Tibial artery (tissue), 4 donors: ENCODE data around the gene BTBD9.

Experiments
- DNase-seq, 2 donors: peaks; one replicate each; pipeline ENCODE4 v3.0.0-alpha.2; 2019
- H3K27ac ChIP-seq, 2 donors: fragments of 200-600 bp; sonication (generic) in 1 of 2; 1 replicate in 1 of 2; 2 replicates in 1 of 2; pipeline ENCODE4 v1.5.1; 2018 to 2019; ENCODE audit warnings: mild to moderate bottlenecking in 1 of 2
- H3K27me3 ChIP-seq, 2 donors: fragments of 200-600 bp; sonication (generic) in 1 of 2; one replicate each; pipeline versions ENCODE4 v1.5.1 to v1.6.0; 2016 to 2019
- H3K36me3 ChIP-seq, 3 donors: fragments of 200-600 bp; sonication (generic) in 2 of 3; one replicate each; pipeline ENCODE4 v1.5.1; 2016 to 2019; ENCODE audit warnings: mild to moderate bottlenecking in 2 of 3
- H3K4me1 ChIP-seq, 4 donors: fragments of 200-600 bp; sonication (generic) in 2 of 4; 1 replicate in 3 of 4; 2 replicates in 1 of 4; pipeline ENCODE4 v1.5.1; 2016 to 2019
- H3K4me3 ChIP-seq, 2 donors: fragments of 200-600 bp; sonication (generic) in 1 of 2; 1 replicate in 1 of 2; 2 replicates in 1 of 2; pipeline ENCODE4 v1.5.1; 2018 to 2019; ENCODE audit warnings: mild to moderate bottlenecking in 2 of 2
- H3K9me3 ChIP-seq, 3 donors: fragments of 200-600 bp; sonication (generic) in 1 of 3; one replicate each; pipeline ENCODE4 v1.5.1; 2016 to 2019
- CTCF ChIP-seq, 2 experiments: fragments of 200-600 bp in 1 of 2; fragments of 450-650 bp in 1 of 2; IDR thresholded peaks; one replicate each; pipeline ENCODE4 v1.5.1; 2017 to 2019; ENCODE audit warnings: antibody characterized with exemption in 2 of 2, mild to moderate bottlenecking in 1 of 2, moderate library complexity in 1 of 2
- intact Hi-C: fragments of 100-400 bp; cut with DNase I; formaldehyde crosslinking; loops from one replicate; pipeline ENCODE4 v1.15.0; 2023; ENCODE audit warnings: low total_unique reads

BTBD9 gene

DNA sequence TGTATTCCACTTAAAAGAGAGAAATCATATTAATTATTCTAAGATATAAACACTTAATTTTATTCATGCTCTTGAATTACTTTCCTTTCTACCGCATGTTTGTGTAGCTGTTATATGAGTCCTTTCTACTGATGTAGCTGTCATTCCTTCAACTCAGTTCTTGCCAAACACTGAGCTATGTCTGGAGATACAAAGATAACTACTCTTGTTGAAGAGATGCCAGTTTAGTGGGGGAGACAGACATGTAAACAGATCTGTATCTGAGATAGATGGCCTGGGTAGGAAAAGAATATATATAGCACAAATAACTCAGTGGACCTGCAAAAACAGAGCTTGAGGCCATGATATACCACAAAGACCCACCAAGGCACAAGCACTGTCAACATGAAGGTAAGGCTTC is 157.3 kb downstream of the BTBD9 start:
- H3K9me3 ChIP-seq: no peaks in the 10 kb centered on the region
- no peak for TF ChIP-seq CTCF (IDR thresholded peaks at IDR 0.05)
- no peak for DNase-seq
- peaks cover 0 to 5% (median 0%) of the 10 kb centered on the region in 4 donors for H3K4me1 ChIP-seq
- no peaks in the 10 kb centered on the region for H3K27me3 ChIP-seq
- intact Hi-C loops: loop anchor here (10.0 kb wide), 1 partner anchor 778 kb away; no protein-coding TSS in a partner anchor
- no peak overlapping the region for H3K4me3 ChIP-seq
- no peak overlapping the region for H3K27ac ChIP-seq
- H3K36me3 ChIP-seq: no peaks in the 10 kb centered on the region

GRCh38 chr6:38481851-38482250 is 157.9 kb downstream of the BTBD9 start:
- no peaks in the 10 kb centered on the region for H3K36me3 ChIP-seq
- DNase-seq: no peak
- H3K4me3 ChIP-seq: no peak overlapping the region
- no peaks in the 10 kb centered on the region for H3K27me3 ChIP-seq
- no peak overlapping the region for H3K27ac ChIP-seq
- no peak for TF ChIP-seq CTCF (IDR thresholded peaks at IDR 0.05)
- H3K4me1 ChIP-seq: peaks cover 0 to 5% (median 0%) of the 10 kb centered on the region in 4 donors
- no peaks in the 10 kb centered on the region for H3K9me3 ChIP-seq
- intact Hi-C loops: loop anchor here (10.0 kb wide), 1 partner anchor 777 kb away; no protein-coding TSS in a partner anchor

DNA sequence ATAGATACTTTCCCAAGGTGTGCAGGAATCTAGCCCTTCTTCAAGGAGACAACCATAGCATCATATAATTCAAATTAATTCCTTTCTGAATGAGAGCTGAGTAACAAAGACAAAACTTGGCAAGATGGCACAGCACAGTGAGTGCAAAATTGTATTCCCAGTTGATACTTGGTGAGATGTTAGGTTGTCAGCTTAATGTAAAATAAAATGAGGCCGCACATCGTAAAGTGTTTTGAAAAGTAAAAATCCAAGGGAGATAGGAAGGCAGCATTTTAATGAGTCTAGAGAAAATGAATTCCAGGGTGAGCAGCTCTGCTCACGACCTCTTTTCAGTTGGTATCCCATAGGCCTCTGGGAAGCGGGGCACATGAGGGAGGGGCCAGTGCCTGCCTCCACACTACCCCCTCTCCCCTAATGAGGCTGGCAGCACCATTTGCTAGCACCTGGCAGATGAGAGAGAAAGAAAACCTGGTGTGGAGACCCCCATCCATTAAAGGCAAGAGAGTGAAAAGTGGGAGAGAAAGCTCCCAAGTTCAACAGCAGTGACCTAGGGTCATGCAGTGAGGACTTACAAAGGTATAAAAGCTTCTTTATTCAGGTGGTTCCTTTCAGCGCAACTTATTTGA is 158.4 kb downstream of the BTBD9 start:
- H3K4me3 ChIP-seq: no peak overlapping the region
- H3K27me3 ChIP-seq: no peaks in the 10 kb centered on the region
- intact Hi-C loops: loop anchor here (10.0 kb wide), 1 partner anchor 777 kb away; no protein-coding TSS in a partner anchor
- no peak for TF ChIP-seq CTCF (IDR thresholded peaks at IDR 0.05)
- no peaks in the 10 kb centered on the region for H3K36me3 ChIP-seq
- H3K27ac ChIP-seq: no peak overlapping the region
- DNase-seq: no peak
- H3K4me1 ChIP-seq: peaks cover 0 to 5% (median 0%) of the 10 kb centered on the region in 4 donors
- H3K9me3 ChIP-seq: no peaks in the 10 kb centered on the region

DNA sequence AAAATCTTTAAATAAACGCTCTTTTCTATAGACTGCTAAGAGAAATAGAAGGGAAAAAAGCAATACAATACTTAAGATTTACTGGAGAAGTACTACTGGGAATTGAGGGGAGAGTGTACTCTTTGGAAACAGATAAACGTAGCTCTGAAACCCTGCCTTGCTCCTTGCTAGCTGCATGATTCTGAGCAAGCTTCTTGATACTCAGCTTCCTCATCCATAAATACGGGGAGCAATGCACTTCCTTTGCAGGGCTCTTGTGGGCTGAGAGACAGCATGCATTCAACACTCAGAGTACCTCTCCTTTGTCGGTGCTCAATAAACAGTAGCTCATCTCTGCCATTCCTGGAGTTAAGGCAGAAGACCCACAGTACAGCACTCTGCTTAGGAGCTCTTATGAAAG is 159.7 kb downstream of the BTBD9 start:
- no peak for DNase-seq
- Histone ChIP-seq H3K36me3 (no peaks in the 10 kb centered on the region), H3K27me3 (no peaks in the 10 kb centered on the region), H3K4me3 (no peak overlapping the region), H3K27ac (no peak overlapping the region), H3K4me1 (peaks cover 0 to 5% (median 0%) of the 10 kb centered on the region in 4 donors), H3K9me3 (no peaks in the 10 kb centered on the region)
- TF ChIP-seq CTCF (IDR thresholded peaks at IDR 0.05): no peak
- intact Hi-C loops: loop anchor here (10.0 kb wide), 1 partner anchor 775 kb away; no protein-coding TSS in a partner anchor

GRCh38 chr6:38479331-38479730 is 160.4 kb downstream of the BTBD9 start:
- no peak overlapping the region for H3K27ac ChIP-seq

More at GRCh38 chr6:38479331-38479730, 160.4 kb downstream of the BTBD9 start:
- Histone ChIP-seq H3K36me3 (no peaks in the 10 kb centered on the region), H3K27me3 (no peaks in the 10 kb centered on the region), H3K9me3 (no peaks in the 10 kb centered on the region), H3K4me3 (no peak overlapping the region), H3K4me1 (peaks cover 0 to 5% (median 0%) of the 10 kb centered on the region in 4 donors)
- DNase-seq: no peak
- TF ChIP-seq CTCF (IDR thresholded peaks at IDR 0.05): no peak
- intact Hi-C loops: no loop called here
